GM13976 (cell line): ENCODE data around the gene SRXN1.
A peak's percentile ranks its signal among the peaks of the same experiment; 100 is the strongest.

Experiments
- DNase-seq: peaks from one replicate; pipeline ENCODE4 v3.0.0; 2012; ENCODE audit warnings: low spot score
- CTCF ChIP-seq: IDR thresholded peaks from 2 replicates; pipeline ENCODE4 v1.5.1; 2012; ENCODE audit warnings: borderline replicate concordance, mild to moderate bottlenecking; ENCODE audit not compliant: insufficient read depth; ENCODE audit errors: extremely low read depth, missing control alignments, control extremely low read depth
- in situ Hi-C: fragments of 300-500 bp; cut with MboI; formaldehyde crosslinking; loops from one replicate; pipeline ENCODE4 v1.12.0; 2022; ENCODE audit warnings: low sequenced_read_pairs, mixed read lengths, inconsistent platforms; ENCODE audit not compliant: unreplicated experiment

The SRXN1 gene

DNA sequence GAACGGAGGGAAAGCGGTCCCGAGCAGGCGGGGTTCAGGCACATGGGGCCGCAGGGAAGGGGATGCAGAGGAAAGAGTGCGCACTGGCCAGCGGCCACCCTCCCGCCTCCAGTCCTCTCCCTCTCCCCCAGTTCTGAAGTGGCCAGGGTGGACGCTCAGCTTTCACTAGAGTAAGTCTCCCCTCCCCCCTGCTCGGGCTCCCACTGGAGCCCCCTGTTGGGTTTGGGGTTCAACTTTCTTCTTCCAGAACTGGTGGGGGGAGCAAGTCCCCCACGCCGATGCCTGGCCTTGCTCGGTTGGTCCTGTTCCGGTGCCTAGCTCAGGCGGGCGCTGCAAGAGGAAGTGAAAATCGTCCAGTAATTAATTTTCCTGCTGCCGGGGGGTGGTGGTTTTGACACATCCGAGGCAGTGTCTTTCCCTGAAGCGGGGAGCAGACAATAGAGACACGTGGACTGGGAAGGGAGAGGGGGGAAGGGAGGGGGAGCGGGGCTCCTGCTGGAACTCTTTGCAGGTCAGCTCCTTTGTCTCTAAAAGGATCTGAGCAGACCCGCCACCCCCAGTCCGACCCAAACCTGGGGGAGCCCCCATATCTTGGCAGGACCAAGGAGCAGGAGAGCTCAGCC, 23.4 kb upstream of the SRXN1 start:
- DNase-seq: no peak
- TF ChIP-seq CTCF: no peak
- in situ Hi-C loops: no loop called here

DNA sequence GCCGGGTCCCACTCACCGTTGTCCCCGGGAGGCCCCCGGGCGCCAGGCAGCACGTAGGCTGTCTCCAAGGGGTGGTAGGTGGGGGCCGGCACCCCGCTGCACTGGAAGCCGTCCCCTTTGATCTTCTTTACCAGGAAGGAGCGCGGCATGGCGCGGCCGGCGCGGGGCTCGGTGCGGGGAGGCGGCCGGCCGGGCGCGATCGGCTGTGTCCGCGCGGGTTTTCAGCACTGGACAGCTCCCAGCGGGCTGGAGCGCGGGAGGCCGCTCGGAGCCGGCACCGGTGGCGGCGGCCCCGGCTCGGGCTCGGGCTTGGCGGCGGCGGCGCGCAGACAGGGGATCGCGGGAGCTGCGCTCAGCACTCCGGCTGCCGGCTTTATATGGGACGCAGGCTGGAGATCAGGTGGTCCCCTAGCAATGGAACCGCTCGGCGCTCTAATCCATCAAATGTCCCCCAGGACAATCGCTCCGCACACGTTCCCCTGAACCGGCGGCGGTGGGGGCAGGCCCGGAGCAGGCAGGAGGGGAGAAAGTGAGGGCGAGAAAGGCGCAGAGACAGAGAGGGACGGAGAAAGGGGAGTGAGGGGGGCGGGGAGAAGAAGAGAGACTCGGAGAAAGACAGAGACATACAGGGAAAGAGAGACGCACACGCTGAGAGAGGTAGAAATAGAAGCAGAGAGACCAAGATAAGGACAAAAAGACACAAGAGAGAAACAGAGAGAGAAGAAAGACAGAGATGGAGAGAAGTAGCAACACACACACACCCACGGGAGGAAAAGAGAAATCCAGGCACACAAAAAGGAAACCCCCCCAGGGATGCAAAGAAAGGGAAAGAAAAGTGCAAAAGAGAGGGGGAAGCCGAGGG, 22.7 kb upstream of the SRXN1 start, which contains the start of gene SCRT2:
Gene SCRT2, minus strand, starts transcription at position 350 of the 862 bp plus-strand sequence. Its CDS starts 201 bp downstream, at position 149.
- peak; percentile 86 for DNase-seq
- no peak for TF ChIP-seq CTCF
- in situ Hi-C loops: no loop called here

- no peak for TF ChIP-seq CTCF
- in situ Hi-C loops: no loop called here
- DNase-seq: no peak
Measured at GRCh38 chr20:675033-675452, 22.0 kb upstream of the SRXN1 start.

DNA sequence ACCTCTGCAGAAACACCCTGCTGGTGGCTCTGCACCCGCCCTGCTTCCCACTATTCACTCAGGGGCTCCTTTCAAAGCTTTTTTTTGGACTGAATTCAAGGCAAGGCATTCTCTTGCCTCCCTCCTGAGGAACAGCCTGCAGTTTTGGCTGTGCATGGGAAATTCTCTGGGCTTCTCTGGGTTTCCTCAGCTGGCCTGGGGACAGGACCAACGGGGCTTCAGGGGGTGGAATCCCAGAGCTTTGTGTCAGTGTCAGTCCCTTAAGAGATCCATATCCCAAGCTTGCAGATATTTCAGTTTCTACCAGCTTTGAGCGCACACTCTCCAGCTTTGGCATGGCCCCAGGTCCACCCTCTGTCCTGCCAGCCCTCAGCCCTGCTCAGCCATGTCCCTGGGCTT, 20.6 kb upstream of the SRXN1 start:
- TF ChIP-seq CTCF: no peak
- in situ Hi-C loops: no loop called here
- DNase-seq: no peak

GRCh38 chr20:672963-673602, 20.1 kb upstream of the SRXN1 start:
- in situ Hi-C loops: no loop called here
- no peak for DNase-seq
- no peak for TF ChIP-seq CTCF

GRCh38 chr20:671252-672030, 18.4 kb upstream of the SRXN1 start:
- no peak for TF ChIP-seq CTCF
- in situ Hi-C loops: no loop called here
- no peak for DNase-seq
